GM13977 (cell line): Measurements from ENCODE around the gene CFHR2.
"Not testable (repeated sequence)": the region's sequence is repeated elsewhere in the genome, so short reads cannot be mapped to it uniquely, and the experiment has no call there.

Experiments used
- DNase-seq: peaks from one replicate; pipeline ENCODE4 v3.0.0; 2012; ENCODE audit warnings: low spot score
- in situ Hi-C: fragments of 300-500 bp; cut with MboI; formaldehyde crosslinking; loops from one replicate; pipeline ENCODE4 v1.12.0; 2022; ENCODE audit warnings: low sequenced_read_pairs, low pct_unique_long_range_greater_than_20kb, mixed read lengths, inconsistent platforms; ENCODE audit not compliant: unreplicated experiment
- TF ChIP-seq, protein P1 (sequence below): IDR thresholded peaks from 2 replicates; pipeline ENCODE4 v1.5.1; 2012; ENCODE audit warnings: mild to moderate bottlenecking, control low read depth; ENCODE audit not compliant: insufficient read depth; ENCODE audit errors: extremely low read depth, missing control alignments

Gene CFHR2

DNA sequence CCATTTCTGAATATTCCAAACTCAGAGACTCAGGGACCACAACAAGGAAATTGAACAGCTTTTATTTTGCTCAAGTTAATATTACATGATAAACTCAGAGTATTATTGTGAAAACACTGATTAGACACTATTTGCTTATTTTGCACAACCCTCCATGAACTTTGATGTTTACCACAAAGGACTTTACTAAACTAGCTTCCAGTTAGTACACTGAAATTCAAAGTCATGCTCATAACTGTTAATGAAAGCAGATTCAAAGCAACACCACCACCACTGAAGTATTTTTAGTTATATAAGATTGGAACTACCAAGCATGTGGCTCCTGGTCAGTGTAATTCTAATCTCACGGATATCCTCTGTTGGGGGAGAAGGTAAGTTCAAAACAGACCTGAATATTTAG lies at the start of gene CFHR2:
Gene CFHR2, plus strand, starts transcription at position 171 of the 400 bp plus-strand sequence. Its CDS starts 143 bp downstream, at position 314.
- in situ Hi-C loops, DNase-seq: not testable (repeated sequence)

DNA sequence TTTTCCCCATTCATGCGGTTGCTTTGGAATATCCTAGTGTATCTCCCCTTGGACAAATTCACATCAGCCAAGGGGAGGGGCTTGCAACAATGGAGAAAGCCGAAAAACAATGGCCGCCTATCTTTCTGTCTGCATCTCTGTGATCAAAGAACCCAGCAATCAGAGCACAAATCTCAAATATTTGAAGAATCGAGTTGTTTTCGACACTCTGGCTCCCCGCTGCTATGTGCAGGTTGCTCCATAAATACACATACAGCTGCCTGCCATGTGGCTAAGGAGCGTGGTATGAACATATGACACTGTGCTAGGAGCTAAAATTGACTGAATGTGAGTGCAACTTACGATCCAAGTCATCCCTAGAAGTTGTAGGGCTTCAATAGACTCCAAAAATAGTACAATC lies 47.2 kb upstream of the CFHR2 start:
- TF ChIP-seq, protein P1, sequence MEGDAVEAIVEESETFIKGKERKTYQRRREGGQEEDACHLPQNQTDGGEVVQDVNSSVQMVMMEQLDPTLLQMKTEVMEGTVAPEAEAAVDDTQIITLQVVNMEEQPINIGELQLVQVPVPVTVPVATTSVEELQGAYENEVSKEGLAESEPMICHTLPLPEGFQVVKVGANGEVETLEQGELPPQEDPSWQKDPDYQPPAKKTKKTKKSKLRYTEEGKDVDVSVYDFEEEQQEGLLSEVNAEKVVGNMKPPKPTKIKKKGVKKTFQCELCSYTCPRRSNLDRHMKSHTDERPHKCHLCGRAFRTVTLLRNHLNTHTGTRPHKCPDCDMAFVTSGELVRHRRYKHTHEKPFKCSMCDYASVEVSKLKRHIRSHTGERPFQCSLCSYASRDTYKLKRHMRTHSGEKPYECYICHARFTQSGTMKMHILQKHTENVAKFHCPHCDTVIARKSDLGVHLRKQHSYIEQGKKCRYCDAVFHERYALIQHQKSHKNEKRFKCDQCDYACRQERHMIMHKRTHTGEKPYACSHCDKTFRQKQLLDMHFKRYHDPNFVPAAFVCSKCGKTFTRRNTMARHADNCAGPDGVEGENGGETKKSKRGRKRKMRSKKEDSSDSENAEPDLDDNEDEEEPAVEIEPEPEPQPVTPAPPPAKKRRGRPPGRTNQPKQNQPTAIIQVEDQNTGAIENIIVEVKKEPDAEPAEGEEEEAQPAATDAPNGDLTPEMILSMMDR: no peak
- in situ Hi-C loops: no loop called here
- no peak for DNase-seq

DNA sequence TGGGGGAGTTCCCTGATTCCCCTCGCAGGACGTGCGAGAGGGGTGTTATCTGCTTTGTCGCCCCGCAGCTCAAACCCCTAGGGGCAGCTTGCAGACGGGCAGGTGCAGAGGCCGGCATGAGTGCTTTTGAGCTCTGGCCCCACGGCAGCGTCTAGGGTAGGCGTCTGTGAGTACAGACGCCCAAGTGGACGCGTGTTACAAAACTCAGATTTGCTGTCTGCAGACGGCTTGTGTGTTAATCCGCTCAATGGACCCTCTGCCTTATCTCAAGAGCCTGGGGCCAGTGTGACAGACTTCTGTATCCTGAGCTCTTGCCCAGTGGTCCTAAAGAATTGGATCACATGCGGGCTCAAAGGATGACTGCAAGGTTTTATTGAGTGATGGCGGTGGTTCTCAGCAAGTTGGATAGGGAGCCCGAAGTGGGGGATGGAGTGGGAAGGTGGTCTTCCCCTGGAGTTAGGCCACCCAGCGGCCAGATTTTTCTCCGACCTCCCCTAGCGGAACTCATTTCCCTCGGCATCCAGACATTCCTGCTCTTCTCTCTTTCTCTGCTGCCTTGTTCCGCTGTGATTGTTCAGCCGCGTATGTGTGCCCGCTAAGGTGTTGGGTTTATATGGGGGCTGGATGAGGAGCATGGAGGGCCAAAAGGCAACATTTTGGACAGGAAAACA lies 46.2 kb upstream of the CFHR2 start:
- in situ Hi-C loops: no loop called here
- TF ChIP-seq, protein P1: no peak
- DNase-seq: no peak

DNA sequence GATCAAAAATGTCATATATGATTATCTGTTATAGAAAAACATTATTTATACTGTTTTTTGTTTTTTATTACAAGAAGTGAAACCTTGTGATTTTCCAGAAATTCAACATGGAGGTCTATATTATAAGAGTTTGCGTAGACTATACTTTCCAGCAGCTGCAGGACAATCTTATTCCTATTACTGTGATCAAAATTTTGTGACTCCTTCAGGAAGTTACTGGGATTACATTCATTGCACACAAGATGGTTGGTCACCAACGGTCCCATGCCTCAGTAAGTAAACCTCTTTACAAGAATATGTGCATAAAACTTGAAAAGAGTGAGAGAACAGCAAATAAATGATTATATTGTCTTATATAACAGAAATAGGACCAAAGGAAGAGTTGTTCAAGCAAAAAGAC lies 41.2 kb upstream of the CFHR2 start:
- in situ Hi-C loops: no loop called here
- TF ChIP-seq, protein P1: no peak
- DNase-seq: no peak

DNA sequence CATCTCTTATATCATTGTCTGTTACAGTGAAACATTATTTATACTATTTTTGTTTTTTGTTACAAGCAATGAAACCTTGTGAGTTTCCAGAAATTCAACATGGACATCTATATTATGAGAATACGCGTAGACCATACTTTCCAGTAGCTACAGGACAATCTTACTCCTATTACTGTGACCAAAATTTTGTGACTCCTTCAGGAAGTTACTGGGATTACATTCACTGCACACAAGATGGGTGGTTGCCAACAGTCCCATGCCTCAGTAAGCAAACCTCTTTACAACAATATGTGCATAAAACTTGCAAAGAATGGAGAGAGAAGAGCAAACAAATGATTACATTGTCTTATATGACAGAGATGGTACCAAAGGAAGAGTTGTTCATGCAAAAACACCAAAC lies 33.3 kb upstream of the CFHR2 start:
- TF ChIP-seq, protein P1: no peak
- in situ Hi-C loops: no loop called here
- no peak for DNase-seq

DNA sequence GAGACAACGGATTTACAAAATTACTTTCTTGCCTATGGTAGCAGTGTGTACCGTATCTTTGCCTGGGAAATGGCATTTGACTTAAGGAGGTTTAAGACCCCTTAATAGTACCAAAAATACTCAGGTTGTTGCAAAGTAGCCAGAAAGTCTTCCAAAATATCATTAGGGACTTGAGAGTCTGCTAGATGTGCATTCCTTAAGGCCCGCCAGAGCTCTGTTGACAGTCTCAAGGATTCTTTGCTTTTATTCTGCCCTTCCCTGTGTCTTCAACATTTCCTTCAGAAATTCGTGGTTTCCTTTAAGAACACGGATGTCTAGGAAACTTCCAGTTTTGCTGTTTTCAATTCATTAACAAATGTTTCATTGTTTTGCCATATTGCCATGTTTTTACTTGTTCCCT lies 31.3 kb upstream of the CFHR2 start:
- DNase-seq, in situ Hi-C loops: not testable (repeated sequence)

DNA sequence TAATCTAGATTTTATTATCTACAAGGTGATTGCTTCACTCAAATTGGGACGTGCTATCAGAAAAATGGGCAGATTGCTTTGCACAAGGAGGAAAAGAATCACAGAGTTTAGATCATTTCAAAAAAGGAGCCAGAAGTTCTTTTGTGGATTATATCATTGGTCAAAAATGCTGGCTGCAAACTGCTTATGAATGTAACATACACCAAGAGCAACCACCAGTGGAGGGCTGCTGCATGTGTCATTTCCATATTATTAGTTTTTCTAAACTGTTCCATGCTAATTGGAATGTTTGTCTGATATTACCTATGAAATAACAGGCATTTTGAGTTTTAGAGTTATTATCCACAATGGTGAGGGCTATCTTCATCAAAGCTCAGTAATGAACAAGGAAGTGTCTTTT lies 16.7 kb upstream of the CFHR2 start:
- in situ Hi-C loops, DNase-seq: not testable (repeated sequence)

DNA sequence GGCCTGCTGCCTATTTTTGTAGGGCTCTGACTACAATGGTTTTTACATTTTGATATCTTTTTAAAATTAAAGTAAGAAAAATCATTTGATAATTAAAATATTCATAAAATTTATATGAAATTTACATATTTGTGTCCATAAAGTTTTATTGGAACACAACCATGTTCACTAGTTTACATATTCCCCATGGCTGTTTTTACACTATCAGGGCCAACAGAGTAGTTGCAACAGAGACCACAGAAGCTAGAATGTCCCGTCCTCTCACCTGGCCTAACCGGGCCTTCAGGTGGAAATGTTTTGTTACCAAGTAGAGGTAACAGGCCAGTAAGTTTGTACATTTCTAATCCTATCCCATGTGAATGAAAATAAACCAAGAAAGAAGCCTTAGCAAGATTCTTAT lies 10.7 kb upstream of the CFHR2 start:
- in situ Hi-C loops, DNase-seq: not testable (repeated sequence)

DNA sequence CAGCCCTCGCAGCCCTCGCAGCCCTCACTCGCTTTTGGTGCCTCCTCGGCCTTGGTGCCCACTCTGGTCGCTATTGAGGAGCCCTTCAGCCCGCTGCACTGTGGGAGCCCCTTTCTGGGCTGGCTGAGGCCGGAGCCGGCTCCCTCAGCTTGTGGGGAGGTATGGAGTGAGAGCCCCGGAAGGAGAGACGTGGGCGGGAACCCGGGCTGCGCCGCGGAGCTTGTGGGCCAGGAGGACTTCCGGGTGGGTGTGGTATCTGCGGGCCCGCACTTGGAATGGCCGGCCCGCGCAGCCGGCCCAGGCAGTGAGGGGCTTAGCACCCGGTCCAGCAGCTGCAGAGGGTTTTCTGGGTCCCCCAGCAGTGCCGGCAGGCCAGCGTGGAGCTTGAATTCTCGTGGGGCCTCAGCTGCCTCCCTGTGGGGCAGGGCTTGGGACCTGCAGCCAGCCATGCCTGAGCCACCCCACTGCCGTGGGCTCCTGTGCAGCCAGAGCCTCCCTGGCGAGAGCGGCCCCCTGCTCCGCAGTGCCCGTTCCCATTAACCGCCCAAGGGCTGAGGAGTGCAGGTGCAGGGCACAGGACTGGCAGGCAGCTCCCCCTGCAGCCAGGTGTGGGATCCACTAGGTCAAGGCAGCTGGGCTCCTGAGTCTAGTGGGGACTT lies 9.9 kb upstream of the CFHR2 start:
- DNase-seq: no peak
- in situ Hi-C loops: no loop called here
- TF ChIP-seq, protein P1: no peak

DNA sequence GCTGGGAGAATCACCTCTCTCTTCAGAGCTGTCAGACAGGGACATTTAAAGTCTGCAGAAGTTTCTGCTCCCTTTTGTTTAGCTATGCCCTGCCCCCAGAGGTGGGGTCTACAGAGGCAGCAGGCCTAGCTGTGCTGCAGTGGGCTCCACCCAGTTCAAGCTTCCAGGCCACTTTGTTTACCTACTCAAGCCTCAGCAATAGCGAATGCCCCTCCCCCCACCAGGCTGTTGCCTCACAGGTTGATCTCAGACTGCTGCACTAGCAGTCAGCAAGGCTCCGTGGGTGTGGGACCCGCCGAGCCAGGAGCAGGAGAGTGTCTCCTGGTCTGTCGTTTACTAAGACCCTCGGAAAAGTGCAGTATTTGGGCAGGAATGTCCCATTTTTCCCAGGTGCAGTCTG lies 2.1 kb upstream of the CFHR2 start:
- in situ Hi-C loops, DNase-seq: not testable (repeated sequence)
